Activated T-cell treated with anti-CD3 and anti-CD28 coated beads for 4 hours (primary cell): ENCODE data around the gene DUOXA1.
A peak's percentile ranks its signal among the peaks of the same experiment; 100 is the strongest.

Source experiments
- DNase-seq: peaks from one replicate; pipeline ENCODE4 v3.0.0-alpha.2; 2020

The DUOXA1 gene

DNA sequence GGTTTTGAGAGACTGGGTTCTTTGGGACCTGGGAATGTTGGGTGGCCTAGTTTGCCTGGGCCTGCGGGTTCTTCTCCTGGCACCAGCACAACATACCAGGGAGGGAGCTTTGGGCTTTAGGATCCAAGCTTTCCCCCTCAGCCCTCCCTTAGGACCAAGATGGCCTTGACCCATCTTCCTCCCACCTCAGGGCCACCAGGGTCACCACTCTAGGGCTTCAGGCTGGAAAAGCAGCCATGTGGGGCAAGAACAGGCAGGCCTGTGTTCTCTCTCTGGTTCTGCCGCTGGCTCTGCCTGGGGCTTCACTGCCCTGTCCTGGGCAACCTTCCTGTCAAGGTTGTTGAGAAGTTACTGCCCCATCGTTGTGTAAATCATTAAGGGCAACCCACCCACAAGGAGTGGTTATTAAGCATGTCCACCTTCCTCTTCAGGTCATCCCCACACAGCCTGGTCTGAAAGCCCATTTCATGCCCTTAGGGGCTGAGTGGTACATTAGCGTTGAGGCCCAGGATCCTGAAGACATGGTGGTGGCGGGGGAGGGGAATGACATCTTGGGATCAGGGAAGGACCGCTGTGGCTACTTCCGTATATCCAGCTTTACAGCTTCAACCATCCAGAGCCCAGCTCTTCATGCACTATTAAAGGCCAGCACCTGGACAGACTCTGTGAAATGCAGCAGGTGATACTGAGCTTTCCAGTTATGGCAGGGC, 767 bp upstream of the DUOXA1 start:
- DNase-seq, result no peak

DNA sequence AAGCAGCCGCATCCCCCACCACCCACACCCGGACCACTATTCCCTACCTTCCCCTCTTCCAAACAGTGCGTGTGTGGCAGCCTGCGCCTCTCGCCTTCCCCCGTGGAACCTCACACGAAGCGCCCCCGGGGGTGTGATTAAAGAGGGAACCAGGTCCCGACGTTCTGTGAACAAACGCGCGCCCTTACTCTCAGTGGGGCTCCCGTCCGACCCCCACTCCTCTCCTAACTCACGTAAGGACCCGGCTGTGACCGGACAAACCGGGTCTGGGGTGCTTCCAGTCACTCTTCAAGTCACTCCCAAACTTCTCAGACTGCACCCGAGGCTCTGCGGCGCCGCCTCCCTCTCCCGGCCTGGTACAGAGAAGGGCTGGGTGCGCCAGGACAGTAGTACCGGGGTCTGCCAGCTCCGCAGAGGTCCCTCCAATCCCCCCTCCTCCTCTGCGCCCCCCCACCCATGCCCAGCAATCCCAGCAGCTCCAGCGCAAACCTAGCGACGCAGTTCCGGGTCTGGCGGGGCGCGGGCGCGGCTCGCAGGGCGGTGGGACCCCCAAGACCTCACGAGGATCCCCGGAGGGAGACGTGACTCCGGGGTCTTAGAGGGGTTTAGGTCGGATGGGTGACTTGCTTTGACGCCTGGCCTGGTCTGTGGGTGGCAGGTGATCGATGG, 574 bp downstream of the DUOXA1 start:
- DNase-seq, result no peak

DNA sequence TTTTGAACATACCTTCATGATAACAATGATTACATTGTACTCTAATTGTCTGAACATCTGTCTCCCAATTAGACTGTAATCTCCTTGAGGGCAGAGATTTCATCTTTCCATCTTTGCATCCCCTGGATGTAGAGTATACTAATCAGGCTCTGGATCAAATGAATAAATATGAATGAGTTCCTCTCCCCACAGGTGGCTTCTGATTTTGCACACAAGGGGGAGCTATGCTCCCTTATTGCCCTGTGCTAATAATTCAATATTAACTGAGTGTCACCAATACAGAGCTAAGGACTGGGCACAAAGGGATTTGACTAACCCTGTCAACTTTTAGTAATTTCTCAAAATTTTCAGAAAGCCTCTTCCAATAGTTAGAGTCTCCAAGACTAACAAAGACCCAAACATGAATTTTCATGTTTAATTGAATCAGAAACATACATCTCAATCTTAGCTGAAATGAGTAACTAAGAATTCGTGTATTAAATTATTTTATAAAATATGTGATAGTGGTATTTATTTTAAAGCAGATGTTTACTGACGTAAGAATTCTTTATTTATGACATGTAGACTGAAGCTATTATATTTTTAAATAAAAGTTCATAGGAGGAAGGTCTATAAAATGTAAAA, 3.0 kb downstream of the DUOXA1 start:
- DNase-seq, result peak; percentile 35

DNA sequence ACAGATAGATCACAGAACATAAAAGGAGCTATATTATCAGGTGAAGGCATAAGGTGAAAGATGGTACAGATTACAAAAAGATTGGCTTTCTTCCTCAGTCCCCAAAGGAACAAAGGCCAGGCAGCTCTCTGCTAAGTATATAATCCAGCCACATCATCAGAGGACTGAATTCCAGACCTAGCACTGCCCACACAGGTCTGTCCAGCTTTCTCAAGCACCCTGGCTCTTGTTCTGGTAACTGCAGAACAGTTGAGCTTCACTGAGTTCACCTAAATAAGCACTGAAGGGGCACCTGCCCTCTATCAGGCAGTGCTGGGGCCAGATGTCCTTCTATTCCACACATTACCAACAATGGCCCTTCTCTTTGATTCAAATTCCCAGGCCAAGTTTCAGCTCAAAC, 6.3 kb downstream of the DUOXA1 start:
- DNase-seq, result no peak

DNA sequence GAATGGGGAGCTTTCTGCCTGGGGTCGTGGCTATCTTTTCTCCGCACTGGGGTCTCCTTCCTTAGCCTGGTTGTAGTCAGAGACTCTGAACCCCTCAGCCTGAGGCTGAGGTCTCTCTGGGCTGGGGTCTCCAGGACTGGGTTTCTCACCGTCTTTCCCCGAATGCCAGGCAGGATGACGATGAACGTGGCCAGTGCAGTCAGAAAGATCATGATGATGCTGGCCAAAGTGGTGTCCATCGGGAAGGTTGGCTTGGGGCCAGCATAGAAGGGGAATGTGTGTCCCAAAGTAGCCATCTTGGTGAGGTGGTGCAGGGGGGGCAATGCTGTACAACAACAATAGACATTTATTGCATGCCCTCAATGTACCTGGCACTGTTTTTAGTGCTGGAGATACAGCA, 7.0 kb downstream of the DUOXA1 start:
- DNase-seq, result no peak

DNA sequence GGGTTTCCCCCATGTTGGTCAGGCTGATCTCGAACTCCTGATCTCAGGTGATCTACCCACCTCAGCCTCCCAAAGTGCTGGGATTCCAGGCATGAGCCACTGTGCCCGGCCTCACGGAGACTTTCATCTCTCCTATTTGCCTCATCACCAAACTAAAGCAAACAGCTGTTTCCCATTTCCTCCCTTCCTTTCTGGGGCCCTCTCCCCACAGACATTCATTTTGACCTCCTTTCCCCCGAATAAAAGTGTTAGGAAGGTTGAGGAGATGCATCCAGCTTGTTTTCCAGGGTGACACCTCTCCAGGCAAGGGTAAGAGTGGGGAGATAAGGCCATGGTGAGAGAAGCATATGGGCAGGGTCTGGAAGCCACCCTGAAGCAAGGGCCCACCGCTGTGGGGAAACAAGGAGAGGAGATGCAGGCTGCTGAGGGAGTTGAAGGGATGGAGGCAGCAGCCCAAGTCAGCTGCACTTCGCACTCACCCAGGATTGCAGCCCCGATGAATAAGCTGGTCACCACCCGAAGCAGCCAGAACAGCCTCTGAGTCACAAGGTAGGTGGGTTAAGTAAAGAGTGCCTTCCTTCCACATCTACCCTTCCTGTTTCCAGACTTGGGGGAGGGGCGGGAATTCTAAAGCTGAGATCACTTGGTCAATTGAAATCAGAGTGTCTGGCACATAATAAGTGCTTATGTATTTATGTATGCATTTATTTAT, 7.8 kb downstream of the DUOXA1 start:
- DNase-seq, result no peak

DNA sequence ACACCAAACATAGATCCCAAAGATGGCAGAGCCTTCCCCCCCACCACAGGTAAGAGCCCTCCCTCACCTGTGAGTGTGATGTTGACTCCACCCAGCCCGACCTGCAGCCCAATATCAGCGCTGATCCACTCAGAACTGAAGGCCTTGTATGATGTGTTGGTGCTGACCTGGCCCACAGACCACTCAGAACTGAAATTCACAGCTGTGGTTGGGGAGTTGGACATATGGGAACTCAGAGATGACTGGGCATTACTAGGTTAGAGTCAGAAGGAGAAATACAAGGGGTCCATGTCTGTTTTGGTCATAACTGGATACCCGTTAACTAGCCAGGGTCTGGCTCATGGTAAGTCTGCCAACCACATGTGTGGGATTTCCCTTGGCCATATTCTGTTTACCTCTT, 8.7 kb downstream of the DUOXA1 start:
- no peak for DNase-seq

DNA sequence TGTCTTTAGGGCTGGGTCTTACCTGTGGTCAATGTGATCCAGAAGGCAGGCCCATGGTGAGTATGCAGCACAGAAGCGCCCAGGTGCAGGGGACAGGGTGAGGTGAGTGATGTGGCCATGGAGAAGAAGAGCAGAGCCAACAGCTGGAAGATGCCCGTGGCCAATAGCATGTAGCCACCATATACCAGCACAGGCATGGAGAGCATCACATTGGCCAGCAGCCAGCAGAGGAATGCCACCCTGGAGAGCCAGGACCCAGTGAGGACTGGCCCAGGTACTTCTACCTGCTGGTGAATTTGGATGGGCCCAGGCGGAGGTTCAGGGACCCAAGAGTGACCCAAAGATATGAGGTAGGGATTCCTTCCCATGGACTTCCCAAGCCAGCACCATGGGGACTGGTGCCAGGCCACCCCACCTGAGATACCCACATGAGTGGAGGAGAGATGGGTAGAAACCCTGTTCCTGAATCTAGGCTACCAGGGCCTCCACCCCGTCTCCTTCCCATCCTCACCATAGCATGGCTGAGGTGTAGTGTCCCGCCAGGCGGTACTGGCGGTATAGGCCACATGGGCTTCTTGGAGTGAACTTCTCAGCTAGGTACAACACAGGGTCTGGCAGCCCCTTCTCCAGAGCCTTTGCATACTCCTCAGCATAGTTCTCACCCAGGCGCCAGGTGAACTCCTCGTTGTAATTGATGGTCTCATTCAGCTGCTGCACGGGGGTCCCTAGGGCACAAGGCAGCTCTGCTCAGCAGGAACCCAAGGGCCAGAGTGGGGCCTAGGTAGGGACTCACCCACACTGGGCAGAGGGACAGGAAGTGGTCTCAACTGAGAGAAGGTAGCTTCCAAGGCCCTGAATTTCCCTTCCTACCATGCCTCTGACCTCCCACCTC, 9.4 kb downstream of the DUOXA1 start:
- no peak for DNase-seq

DNA sequence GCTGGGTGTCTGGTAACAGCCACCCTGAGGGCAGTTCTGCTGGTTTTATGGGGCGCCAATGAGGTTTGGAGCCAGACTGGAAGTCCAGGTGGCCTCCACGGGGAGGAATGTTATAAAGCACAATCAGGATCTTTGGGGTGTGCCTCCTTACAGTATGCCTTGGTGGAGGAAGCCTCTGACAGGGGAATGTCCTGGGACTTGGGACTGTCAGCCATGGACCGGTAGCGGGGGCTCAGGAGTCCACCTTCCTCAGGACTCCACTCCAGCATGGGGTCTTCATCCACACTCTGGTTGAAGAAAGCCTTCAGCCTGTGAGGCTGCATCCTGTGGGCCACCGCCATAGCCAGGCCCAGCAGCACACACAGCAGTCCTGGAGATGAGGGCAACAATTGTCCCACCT, 10.7 kb downstream of the DUOXA1 start:
- no peak for DNase-seq

DNA sequence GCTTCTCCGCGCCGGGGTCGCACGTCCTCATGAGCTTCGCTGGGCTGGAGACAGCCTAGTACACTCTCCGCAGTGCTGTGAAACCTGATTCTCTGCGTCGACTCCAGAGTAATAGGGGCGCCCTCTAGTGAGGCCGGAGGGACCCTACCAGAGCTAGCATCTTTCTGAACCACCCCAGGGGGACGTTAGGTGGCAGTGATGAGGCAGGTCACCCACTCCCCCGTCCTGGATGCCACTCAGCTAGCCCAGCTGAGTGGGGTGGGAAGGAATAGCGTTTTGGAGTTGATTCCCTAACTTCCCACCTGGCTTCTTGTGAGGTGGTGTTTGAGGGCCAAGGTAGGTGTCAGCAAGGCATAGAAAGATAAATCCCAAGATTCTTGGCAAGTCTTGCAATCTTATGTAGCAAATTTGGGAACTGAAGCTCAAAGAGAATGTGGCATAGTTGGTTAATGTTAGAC, 11.5 kb downstream of the DUOXA1 start:
- DNase-seq, result peak; percentile 77

DNA sequence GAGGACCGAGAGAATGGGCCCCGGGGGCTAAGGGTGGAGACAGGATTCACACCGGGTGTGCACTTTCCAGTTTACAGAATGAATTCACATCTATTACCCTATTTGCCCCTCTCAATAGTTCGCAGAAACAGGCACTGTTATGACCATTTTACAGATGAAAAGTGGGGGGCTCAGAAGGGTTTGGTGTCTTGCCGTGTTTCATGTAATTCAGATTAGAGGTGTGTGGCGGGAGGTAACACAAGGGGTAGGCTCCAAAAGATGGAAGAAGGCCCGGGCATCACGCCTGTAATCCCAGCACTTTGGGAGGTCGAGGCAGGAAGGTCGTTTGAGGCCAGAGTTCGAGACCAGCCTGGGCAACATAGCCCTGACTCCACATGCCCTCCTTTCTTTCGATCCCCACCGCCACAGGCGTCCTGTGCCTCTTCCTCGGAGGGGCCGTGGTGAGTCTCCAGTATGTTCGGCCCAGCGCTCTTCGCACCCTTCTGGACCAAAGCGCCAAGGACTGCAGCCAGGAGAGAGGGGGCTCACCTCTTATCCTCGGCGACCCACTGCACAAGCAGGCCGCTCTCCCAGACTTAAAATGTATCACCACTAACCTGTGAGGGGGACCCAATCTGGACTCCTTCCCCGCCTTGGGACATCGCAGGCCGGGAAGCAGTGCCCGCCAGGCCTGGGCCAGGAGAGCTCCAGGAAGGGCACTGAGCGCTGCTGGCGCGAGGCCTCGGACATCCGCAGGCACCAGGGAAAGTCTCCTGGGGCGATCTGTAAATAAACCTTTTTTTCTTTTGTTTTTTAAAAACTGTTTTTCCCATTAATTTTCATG, 12.2 kb downstream of the DUOXA1 start:
- no peak for DNase-seq

DNA sequence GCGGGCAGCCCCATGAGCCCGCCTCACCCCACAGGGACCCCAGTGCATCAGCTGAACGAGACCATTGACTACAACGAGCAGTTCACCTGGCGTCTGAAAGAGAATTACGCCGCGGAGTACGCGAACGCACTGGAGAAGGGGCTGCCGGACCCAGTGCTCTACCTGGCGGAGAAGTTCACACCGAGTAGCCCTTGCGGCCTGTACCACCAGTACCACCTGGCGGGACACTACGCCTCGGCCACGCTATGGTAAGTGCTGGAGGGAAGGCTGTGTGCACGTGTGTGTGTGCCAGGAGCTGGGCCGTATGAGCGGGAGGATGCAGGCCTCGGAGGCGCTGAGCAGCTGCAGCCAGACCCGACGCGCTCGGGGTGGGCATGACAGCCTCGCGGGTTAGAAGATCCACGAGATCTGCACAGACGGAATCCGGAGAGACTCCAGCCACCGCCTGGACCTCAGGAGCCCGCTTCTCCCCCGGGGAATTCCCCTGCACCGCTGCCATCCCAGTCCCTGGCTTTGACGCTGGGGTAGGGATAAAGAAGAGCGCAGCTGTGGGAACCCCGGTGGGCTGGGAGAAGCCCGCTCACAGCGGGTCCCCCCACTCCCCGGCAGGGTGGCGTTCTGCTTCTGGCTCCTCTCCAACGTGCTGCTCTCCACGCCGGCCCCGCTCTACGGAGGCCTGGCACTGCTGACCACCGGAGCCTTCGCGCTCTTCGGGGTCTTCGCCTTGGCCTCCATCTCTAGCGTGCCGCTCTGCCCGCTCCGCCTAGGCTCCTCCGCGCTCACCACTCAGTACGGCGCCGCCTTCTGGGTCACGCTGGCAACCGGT, 13.0 kb downstream of the DUOXA1 start:
- DNase-seq, result no peak

DNA sequence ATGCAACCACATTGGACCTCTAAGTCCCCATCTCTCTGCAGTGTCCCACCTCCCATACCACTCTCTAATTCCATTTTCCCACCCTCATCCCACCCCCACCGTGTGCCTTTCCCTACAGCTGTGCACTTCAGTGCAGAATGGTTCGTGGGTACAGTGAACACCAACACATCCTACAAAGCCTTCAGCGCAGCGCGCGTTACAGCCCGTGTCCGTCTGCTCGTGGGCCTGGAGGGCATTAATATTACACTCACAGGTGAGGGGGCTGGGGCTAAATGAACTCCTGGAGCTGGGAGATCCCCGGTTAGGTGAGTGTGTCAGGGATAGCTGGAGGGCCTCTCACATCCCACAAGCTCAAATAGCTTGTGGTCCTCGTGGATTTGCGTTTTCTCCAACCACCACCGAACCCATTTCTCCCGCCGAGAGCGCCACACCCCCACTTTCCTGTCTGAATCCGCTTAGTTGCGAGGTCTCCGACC, 13.6 kb downstream of the DUOXA1 start:
- no peak for DNase-seq

DNA sequence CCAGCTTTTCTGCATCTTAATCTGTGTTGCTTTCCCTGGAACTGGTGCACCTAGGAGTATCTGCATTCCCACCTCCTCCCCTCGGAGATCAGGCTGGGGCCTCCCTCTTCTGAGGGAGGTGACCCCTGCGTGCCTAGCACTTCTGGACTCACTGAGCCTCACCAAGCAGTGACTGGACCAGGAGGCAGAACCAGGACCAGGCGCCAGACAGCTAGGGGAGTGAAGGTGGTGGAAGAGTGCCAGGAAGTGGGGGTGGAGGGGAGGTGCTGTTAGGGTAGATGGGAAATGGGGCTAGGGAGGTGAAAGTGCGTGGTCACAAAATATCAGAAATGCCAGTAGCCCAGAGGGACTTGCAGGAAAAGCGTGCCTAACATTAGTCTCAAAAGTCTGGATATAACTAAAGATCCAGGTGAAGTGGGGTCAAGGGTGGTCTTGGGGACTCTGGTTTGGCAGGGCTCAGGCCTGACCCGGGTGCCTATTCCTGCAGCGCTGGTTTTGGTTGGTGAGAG, 14.3 kb downstream of the DUOXA1 start:
- DNase-seq, result no peak

DNA sequence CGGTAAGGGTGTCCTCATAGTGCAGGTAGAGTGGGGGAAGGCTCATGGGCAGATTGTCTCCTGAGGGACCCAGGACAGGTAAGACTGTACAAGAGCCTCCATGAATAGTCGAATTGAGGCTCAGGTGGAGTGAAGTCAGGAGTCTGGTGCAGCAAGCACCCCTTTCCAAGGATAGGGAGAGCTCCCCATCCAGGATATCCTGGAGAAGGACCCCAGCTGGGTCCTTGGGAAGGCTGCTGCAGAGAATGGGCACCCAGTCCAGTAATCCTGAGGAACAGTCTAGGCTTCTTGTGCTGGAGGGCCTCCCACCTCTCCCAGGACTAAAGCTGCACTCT, 15.0 kb downstream of the DUOXA1 start:
- DNase-seq, result no peak

DNA sequence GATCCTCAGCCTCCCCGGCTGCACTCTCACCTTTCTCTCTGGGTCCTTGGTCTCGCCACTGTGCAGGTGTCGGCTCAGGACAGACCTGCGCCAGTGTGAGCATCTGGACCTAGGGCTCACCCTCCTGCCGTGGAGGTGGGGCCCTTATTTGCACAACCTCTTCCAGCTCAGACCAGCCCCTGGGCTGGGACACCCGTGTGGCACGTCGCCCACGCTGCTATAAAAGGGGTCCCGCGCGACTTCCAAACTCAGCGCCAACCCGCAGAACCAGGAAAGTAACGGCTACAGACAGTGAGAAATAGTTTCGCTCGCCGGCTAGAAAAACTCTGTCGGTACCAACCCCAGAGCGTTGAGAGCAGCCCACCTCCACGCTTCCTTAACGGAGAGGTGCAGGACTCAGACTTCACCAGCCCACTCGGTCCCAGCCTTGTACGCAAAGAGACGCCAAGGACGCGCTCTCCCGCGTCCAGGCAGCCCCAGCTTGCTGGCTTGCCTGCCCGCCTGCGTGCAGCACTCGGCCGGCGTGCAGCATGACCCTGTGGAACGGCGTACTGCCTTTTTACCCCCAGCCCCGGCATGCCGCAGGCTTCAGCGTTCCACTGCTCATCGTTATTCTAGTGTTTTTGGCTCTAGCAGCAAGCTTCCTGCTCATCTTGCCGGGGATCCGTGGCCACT, 15.5 kb downstream of the DUOXA1 start, which contains the start of the genes DUOX2 and DUOXA2:
TSS of gene DUOX2 (minus strand) at position 97 of the 675 bp plus-strand sequence. CDS start 761 bp downstream, outside the sequence.
TSS of gene DUOXA2 (plus strand) at position 251 of the 675 bp plus-strand sequence. CDS start at position 531, 280 bp downstream.
- DNase-seq, result no peak

DNA sequence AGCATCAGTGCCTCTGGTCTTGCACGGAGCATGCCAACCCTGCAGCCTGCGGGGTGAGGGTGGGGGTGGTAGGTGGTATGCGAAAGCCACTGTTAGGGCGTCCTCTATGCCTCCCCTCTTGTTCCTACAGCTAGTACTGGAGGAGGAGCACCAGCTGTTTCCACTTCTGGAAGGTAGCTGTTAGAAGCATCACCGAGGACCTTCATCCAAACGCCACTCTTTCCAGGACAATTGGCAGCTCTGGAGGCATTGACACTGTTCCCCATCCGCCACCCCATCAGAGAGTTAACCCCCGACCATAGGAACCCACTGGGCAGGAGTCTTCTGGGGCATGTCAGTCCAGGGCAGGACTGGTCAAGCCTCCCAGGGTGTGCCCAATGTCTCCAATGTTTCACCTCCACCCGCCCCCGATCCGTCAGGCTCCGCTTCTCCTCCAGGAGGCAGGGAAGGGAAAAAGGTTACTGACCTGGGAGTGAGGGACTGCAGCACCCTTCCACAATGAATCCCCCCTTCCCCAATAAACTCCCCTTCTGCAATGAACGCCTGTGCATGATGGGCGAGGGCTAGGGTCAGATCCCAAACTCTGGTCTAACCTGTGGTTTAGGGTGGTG, 16.2 kb downstream of the DUOXA1 start:
- no peak for DNase-seq

DNA sequence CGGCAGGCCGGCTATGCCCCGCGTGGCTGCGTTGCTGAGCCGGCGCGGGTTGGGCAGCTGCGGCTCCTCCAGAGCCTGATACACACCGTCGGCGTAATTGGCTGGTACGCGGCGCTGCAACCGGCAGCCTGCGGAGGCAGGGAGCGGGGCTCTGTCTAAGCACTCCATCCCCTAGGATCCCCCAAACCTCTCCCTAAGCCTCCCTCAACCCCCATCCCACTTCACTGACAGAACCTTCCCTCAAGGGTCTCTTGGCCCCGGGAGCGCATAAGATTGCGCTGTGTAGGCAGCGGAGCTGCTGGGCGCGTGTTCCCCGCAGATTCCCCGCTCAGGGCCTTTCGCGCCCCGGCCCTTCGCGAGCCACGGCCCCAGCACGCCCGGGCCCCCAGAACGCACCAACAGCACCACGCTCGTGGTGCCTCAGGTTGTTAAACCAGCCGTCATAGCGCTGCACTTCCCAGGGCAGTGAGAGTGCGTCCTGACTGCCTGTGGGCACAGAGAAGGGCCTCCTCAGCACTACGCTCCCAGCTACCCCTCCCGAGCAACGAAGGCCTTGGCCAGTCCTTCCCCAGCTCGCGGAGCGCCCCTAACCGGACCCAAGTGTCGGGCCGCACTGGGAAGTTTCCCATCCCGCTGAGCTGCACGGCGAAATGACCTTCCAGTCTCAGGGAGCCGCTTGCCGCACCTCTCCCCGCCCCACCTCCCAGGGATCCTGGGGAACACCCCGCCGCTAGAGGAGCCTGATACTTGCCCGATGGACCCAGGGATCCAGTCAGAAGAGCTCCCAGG, 16.9 kb downstream of the DUOXA1 start:
- DNase-seq, result no peak
